Lower leg skin (tissue), 4 donors: ENCODE results near the gene CC2D2A. TPM values are rescaled to one million over a fixed set of nuclear protein-coding genes. Genes with fewer than 3 reads are reported as not detected.

Source experiments
- DNase-seq, 2 donors: peaks; one replicate each; pipeline ENCODE4 v3.0.0-alpha.2; 2019; ENCODE audit warnings: low spot score in 2 of 2
- H3K4me3 ChIP-seq: fragments of 200-600 bp; sonication (generic); 2 replicates; pipeline ENCODE4 v1.5.1; 2017; ENCODE audit warnings: mild to moderate bottlenecking, low read depth; ENCODE audit not compliant: poor library complexity, severe bottlenecking
- CTCF ChIP-seq, 3 donors: fragments of 450-650 bp; IDR thresholded peaks; one replicate each; pipeline ENCODE4 v1.5.1; 2016; ENCODE audit warnings: antibody characterized with exemption in 3 of 3, mild to moderate bottlenecking in 3 of 3, moderate library complexity in 2 of 3
- POLR2A ChIP-seq, 2 donors: fragments of 450-650 bp; IDR thresholded peaks; one replicate each; pipeline ENCODE4 v1.6.1; 2016 to 2017; ENCODE audit warnings: antibody characterized with exemption in 2 of 2, mild to moderate bottlenecking in 1 of 2, moderate library complexity in 1 of 2
- WGBS, 2 donors: methylation state at CpG; one replicate each; pipeline ENCODE4 v1.1.5; 2018; 5-methylcytosine and 5-hydroxymethylcytosine counted together
- intact Hi-C: fragments of 100-400 bp; cut with DNase I; formaldehyde crosslinking; loops from one replicate; pipeline ENCODE4 v1.15.0; 2023; ENCODE audit warnings: low total_unique reads
- total RNA-seq, 4 donors: library from RNA; depleted of rRNA; stranded (reverse); fragments of >200 nt; gene quantifications; one replicate each; pipeline ENCODE4 v1.1.0, GENCODE V29; 2016

Gene CC2D2A
- total RNA-seq, 4 donors from 2014 or later: 2.1 to 6.3 (median 3.3) TPM

- DNase-seq: no peak
- WGBS, 2 donors: 91 to 100% methylated on average over 1 of the region's 1 CpG
- TF ChIP-seq CTCF (IDR thresholded peaks at IDR 0.05): no peak
- TF ChIP-seq POLR2A (IDR thresholded peaks at IDR 0.05): no peak
- H3K4me3 ChIP-seq: no peak overlapping the region
- intact Hi-C loops: no loop called here
These were observed 34.4 kb downstream of the CC2D2A start for GRCh38 chr4:15504041-15504440.

- no peak overlapping the region for H3K4me3 ChIP-seq
- intact Hi-C loops: no loop called here
- TF ChIP-seq POLR2A (IDR thresholded peaks at IDR 0.05): no peak
- WGBS, 2 donors: 86 to 90% methylated on average over 8 of the region's 8 CpGs
- DNase-seq: no peak
These were observed 36.8 kb downstream of the CC2D2A start for GRCh38 chr4:15506464-15506863.

- no peak for DNase-seq
- no peak for TF ChIP-seq POLR2A (IDR thresholded peaks at IDR 0.05)
- TF ChIP-seq CTCF (IDR thresholded peaks at IDR 0.05): no peak
- WGBS, 2 donors: 74 to 86% methylated on average over 4 of the region's 4 CpGs
- H3K4me3 ChIP-seq: no peak overlapping the region
- intact Hi-C loops: no loop called here
These were observed 38.0 kb downstream of the CC2D2A start for GRCh38 chr4:15507679-15508078.

- intact Hi-C loops: no loop called here
- H3K4me3 ChIP-seq: no peak overlapping the region
- TF ChIP-seq POLR2A (IDR thresholded peaks at IDR 0.05) (no peak), CTCF (IDR thresholded peaks at IDR 0.05) (no peak)
- 93% methylated on average over 6 of the region's 6 CpGs for WGBS, 2 donors
- DNase-seq: no peak
These were observed 41.3 kb downstream of the CC2D2A start for GRCh38 chr4:15510961-15511360.

GRCh38 chr4:15513545-15513944, 43.9 kb downstream of the CC2D2A start:
- no peak for TF ChIP-seq POLR2A (IDR thresholded peaks at IDR 0.05)
- TF ChIP-seq CTCF (IDR thresholded peaks at IDR 0.05): no peak
- 73 to 74% methylated on average over 3 of the region's 3 CpGs for WGBS, 2 donors
- DNase-seq: no peak
- no peak overlapping the region for H3K4me3 ChIP-seq
- intact Hi-C loops: no loop called here

- intact Hi-C loops: no loop called here
- WGBS, 2 donors: 86 to 94% methylated on average over 4 of the region's 4 CpGs
- TF ChIP-seq POLR2A (IDR thresholded peaks at IDR 0.05) (no peak), CTCF (IDR thresholded peaks at IDR 0.05) (no peak)
- no peak for DNase-seq
- H3K4me3 ChIP-seq: no peak overlapping the region
These were observed 45.4 kb downstream of the CC2D2A start for GRCh38 chr4:15515106-15515505.
